ENCODE measurements around the gene NFKBIE. TPM values are rescaled to one million over a fixed set of nuclear protein-coding genes. Genes with fewer than 3 reads are reported as not detected.

Gene NFKBIE
- total and polyA plus RNA-seq, 9 of the 15 experiments (the other 6 are each of a cell fraction or from before 2014, with no cell fraction given): 2.1 to 16.4 (median 11.7) TPM

- TF ChIP-seq ZNF407 (IDR thresholded peaks at IDR 0.05; ENCODE audit: low read depth): peak; percentile 94
- peak; percentile 95 for TF ChIP-seq C11orf30 (IDR thresholded peaks at IDR 0.05; ENCODE audit: low read depth)
- TF ChIP-seq ZNF511 (CRISPR knock-in tag; IDR thresholded peaks at IDR 0.05): peak; percentile 5; the same call in 1 of the 2 replicates
- 0 out of 2 replicates have a peak, but pooled peaks have one; percentile 2 for TF ChIP-seq ZNF24 (IDR thresholded peaks at IDR 0.05)
- TF ChIP-seq TSC22D4 (tag; IDR thresholded peaks at IDR 0.05): no peak
- TF ChIP-seq SPI1 (IDR thresholded peaks at IDR 0.05; ENCODE audit: borderline replicate concordance, low read depth, low read length): no peak
- TF ChIP-seq PRPF4 (IDR thresholded peaks at IDR 0.05; ENCODE audit: insufficient read depth, low read depth, low read length, poor library complexity, severe bottlenecking): peak; percentile 99
- TF ChIP-seq MED1 (CRISPR knock-in tag; IDR thresholded peaks at IDR 0.05; ENCODE audit: borderline replicate concordance): 0 out of 2 replicates have a peak, but pooled peaks have one; percentile 20
- no peak for TF ChIP-seq TAF1 (IDR thresholded peaks at IDR 0.05; ENCODE audit: control insufficient read depth, extremely low read depth, insufficient read depth, low read length, severe bottlenecking)
These were observed 17.7 kb downstream of the NFKBIE start (continued) for GRCh38 chr6:44247338-44248302.
